ENCODE results near the gene PTPRZ1. TPM values are rescaled to one million over a fixed set of nuclear protein-coding genes. Genes with fewer than 3 reads are reported as not detected.

PTPRZ1 gene
- total RNA-seq, 1 donor from 2014 or later: 0.64 TPM

DNA sequence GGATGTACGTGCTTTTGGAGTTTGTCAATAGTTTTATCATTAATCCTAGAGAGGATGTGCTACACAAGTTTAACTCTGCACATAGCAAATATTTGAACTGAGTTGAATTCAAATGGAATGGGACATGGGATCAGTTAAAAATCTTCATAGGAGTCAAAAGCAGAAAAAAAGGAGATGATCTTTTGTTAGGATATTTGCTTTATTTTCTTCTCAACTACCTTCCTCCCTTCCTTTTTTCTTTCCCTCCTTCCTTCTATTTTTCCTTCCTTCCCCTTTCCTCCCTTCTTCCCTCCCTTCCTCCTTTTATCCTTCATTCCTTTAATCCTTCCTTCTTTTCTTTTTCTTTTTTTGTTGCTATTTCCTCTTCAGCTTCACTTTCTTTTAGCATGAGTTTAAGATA, 6.6 kb downstream of the PTPRZ1 start:
- intact Hi-C loops (cut with DNase I): no loop called here
- TF ChIP-seq, protein P1, sequence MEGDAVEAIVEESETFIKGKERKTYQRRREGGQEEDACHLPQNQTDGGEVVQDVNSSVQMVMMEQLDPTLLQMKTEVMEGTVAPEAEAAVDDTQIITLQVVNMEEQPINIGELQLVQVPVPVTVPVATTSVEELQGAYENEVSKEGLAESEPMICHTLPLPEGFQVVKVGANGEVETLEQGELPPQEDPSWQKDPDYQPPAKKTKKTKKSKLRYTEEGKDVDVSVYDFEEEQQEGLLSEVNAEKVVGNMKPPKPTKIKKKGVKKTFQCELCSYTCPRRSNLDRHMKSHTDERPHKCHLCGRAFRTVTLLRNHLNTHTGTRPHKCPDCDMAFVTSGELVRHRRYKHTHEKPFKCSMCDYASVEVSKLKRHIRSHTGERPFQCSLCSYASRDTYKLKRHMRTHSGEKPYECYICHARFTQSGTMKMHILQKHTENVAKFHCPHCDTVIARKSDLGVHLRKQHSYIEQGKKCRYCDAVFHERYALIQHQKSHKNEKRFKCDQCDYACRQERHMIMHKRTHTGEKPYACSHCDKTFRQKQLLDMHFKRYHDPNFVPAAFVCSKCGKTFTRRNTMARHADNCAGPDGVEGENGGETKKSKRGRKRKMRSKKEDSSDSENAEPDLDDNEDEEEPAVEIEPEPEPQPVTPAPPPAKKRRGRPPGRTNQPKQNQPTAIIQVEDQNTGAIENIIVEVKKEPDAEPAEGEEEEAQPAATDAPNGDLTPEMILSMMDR (IDR thresholded peaks at IDR 0.05): no peak
- H3K27me3 ChIP-seq: no peaks in the 10 kb centered on the region
- H3K27ac ChIP-seq: no peak overlapping the region
- no peaks in the 10 kb centered on the region for H3K36me3 ChIP-seq
- H3K4me3 ChIP-seq: no peak overlapping the region
- no peaks in the 10 kb centered on the region for H3K4me1 ChIP-seq
- no peak for DNase-seq (ENCODE audit: low spot score in 2 of 2)
- no peaks in the 10 kb centered on the region for H3K9me3 ChIP-seq

DNA sequence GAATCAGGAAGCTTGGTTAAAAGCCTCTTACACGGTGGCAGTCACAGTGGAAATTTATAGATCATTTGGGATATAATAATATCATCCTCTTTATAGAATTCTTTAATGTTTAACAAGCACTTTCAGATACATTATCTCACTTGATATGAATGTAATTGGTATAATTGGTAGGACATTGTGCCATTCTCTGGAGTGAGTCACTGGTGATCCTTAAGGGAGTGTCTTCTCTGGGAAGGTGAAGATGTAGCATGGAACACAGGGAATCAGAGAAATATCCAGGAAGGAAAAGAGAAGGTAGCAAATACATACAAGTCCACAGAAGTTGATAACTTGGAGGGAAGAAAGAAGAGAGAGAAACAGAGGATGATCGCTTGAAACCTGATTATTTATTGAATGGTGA, 9.8 kb downstream of the PTPRZ1 start:
- Histone ChIP-seq H3K9me3 (no peaks in the 10 kb centered on the region), H3K4me1 (no peaks in the 10 kb centered on the region), H3K36me3 (no peaks in the 10 kb centered on the region), H3K27ac (no peak overlapping the region), H3K27me3 (no peaks in the 10 kb centered on the region), H3K4me3 (no peak overlapping the region)
- no peak for DNase-seq (ENCODE audit: low spot score in 2 of 2)
- intact Hi-C loops (cut with DNase I): no loop called here
- TF ChIP-seq, protein P1 (IDR thresholded peaks at IDR 0.05): no peak

DNA sequence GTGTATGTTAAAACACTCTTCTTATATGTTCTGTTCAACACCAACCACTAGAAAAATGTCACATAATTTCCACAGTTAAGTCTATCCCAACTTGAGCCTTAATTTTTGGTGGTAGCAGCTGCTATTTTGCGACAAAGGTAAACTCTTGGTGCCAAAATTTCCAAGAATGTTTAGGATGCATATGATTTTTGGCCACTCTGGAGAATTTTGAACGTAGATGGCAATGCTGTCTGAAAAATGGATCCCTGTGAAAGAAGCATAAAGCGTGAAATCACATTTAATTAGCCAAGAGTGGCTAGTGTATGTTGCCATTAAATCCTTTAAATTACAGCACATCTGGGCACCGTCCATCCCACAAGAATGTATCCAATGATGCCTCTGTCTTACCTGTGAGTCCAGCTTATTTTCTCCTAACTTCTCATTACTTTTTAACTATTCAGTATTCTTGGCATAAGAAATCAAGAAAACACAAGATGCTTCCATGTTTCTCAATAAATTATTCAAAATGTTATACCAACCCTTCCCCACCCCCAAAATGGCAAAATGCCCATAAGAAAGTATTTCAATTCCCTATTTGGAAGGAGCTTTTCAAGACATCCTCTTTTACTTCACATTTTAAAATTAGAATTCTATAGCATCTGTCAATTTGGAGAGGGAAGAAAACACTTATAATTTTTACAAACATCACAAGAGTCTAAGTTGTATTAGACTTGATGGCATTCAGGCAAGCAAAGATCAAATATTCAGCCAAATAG, 12.4 kb downstream of the PTPRZ1 start:
- no peaks in the 10 kb centered on the region for H3K4me1 ChIP-seq
- intact Hi-C loops (cut with DNase I): no loop called here
- H3K27ac ChIP-seq: no peak overlapping the region
- TF ChIP-seq, protein P1 (IDR thresholded peaks at IDR 0.05): no peak
- DNase-seq (ENCODE audit: low spot score in 2 of 2): no peak
- no peak overlapping the region for H3K4me3 ChIP-seq
- H3K9me3 ChIP-seq: no peaks in the 10 kb centered on the region
- H3K36me3 ChIP-seq: no peaks in the 10 kb centered on the region
- H3K27me3 ChIP-seq: no peaks in the 10 kb centered on the region

DNA sequence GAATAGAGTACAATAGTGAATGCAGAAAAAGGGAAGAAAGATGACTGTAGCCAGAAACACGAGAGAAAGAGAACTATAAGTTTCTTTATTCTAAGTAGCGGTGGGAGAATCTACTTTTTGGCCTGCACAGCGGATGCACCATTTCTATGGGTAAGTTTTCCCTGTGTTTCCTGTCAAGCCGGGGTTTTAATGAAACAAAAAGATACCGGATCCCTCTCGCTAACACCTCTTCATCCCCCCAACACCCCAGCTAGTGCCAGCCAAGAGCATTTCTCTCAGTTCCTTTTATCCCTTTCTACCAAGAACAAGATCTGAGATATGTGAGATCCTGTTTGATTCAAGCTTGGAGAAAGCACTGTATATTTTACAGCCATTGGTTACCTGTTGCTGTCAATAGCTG, 14.7 kb downstream of the PTPRZ1 start:
- Histone ChIP-seq H3K27me3 (no peaks in the 10 kb centered on the region), H3K36me3 (no peaks in the 10 kb centered on the region), H3K9me3 (no peaks in the 10 kb centered on the region), H3K27ac (no peak overlapping the region), H3K4me1 (no peaks in the 10 kb centered on the region), H3K4me3 (no peak overlapping the region)
- intact Hi-C loops (cut with DNase I): no loop called here
- TF ChIP-seq, protein P1 (IDR thresholded peaks at IDR 0.05): no peak
- no peak for DNase-seq (ENCODE audit: low spot score in 2 of 2)

DNA sequence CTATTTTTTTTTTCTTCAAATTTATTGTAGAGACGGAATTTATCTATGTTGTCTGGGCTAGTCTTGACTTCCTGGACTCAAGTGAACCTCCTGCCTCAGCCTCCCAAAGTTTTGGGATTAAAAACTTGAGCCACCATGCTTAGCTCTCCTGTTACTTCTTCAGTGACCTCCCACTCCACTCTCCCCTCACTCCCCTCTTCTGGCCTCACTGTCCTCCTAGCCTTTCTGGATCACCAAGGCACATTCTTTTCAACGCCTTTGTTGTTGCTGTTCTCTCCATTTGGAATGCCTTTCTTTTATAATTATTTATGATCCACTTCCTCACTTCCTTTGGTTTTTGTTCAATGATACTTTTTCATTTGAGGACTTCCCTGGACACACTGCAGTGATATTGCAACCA, 17.9 kb downstream of the PTPRZ1 start:
- no peaks in the 10 kb centered on the region for H3K9me3 ChIP-seq
- H3K36me3 ChIP-seq: no peaks in the 10 kb centered on the region
- no peak for DNase-seq (ENCODE audit: low spot score in 2 of 2)
- H3K27me3 ChIP-seq: no peaks in the 10 kb centered on the region
- H3K4me3 ChIP-seq: no peak overlapping the region
- TF ChIP-seq, protein P1 (IDR thresholded peaks at IDR 0.05): no peak
- no peaks in the 10 kb centered on the region for H3K4me1 ChIP-seq
- H3K27ac ChIP-seq: no peak overlapping the region
- intact Hi-C loops (cut with DNase I): no loop called here

DNA sequence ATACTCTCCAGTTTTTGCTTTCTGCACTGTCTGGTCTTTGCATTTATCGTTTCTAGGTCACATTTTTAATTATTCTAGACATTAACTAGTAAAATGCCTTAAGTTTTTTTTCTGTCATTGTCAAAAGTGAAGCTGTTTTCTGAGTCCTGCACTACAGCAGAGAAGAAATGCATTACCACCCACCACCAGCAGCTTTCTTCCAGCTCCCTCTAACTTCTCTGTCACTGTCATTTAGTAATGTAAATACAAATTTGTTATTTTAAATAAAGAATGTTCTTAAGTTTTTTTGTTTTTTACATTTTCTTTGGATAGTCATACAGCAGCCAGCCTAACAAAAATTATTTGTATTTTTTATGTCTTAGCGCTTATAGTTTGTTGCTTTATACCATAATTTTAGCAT, 18.8 kb downstream of the PTPRZ1 start:
- intact Hi-C loops (cut with DNase I): no loop called here
- TF ChIP-seq, protein P1 (IDR thresholded peaks at IDR 0.05): no peak
- Histone ChIP-seq H3K4me3 (no peak overlapping the region), H3K27me3 (no peaks in the 10 kb centered on the region), H3K27ac (no peak overlapping the region), H3K36me3 (no peaks in the 10 kb centered on the region), H3K9me3 (no peaks in the 10 kb centered on the region), H3K4me1 (no peaks in the 10 kb centered on the region)
- no peak for DNase-seq (ENCODE audit: low spot score in 2 of 2)

All from ascending aorta (tissue), 2 donors.